Measurements from ENCODE around the gene LIN9. TPM values are rescaled to one million over a fixed set of nuclear protein-coding genes. Genes with fewer than 3 reads are reported as not detected.

LIN9 gene
- total and polyA plus RNA-seq, 10 of the 15 experiments (the other 5 are each of a cell fraction or from before 2014, with no cell fraction given): 5.9 to 13.5 (median 8.3) TPM

- TF ChIP-seq ATF3 (IDR thresholded peaks at IDR 0.05; ENCODE audit: borderline replicate concordance, extremely low read depth, low read depth, low read length) (no peak), CTCF (IDR thresholded peaks at IDR 0.05 in 2 of 3, conservative IDR thresholded peaks at IDR 0.05 in 1 of 3; ENCODE audit: control insufficient read depth in 2 of 3, extremely low read depth in 1 of 3, insufficient read depth in 1 of 3, low read depth in 3 of 3, low read length in 3 of 3) (no peak; a peak in 1 of 6 replicates), YY1 (IDR thresholded peaks at IDR 0.05; ENCODE audit: low read depth, low read length) (peak; percentile 93), RELA (IDR thresholded peaks at IDR 0.05; ENCODE audit: borderline replicate concordance, partially characterized antibody) (no peak), SIX5 (IDR thresholded peaks at IDR 0.05; ENCODE audit: low read depth, low read length, severe bottlenecking) (peak; percentile 33), BACH1 (IDR thresholded peaks at IDR 0.05; ENCODE audit: borderline replicate concordance) (peak; percentile 80; the same call in 1 of the 2 replicates), NR2C1 (IDR thresholded peaks at IDR 0.05) (peak; percentile 97), KAT2A (conservative IDR thresholded peaks at IDR 0.05; ENCODE audit: control insufficient read depth, low read depth, low read length) (no peak), MLLT1 (IDR thresholded peaks at IDR 0.05) (no peak), KLF5 (IDR thresholded peaks at IDR 0.05; ENCODE audit: partially characterized antibody) (peak; percentile 53), TCF7 (IDR thresholded peaks at IDR 0.05; ENCODE audit: borderline replicate concordance) (no peak), ZNF207 (IDR thresholded peaks at IDR 0.05; ENCODE audit: borderline replicate concordance) (peak; percentile 70; the same call in 1 of the 2 replicates), TAF1 (IDR thresholded peaks at IDR 0.05; ENCODE audit: borderline replicate concordance, low read depth, low read length) (peak; percentile 82), GABPA (IDR thresholded peaks at IDR 0.05; ENCODE audit: low read depth) (peak; percentile 91), BCL11A (IDR thresholded peaks at IDR 0.05; ENCODE audit: low read depth, low read length) (no peak), MXI1 (IDR thresholded peaks at IDR 0.05; ENCODE audit: low read depth, low read length) (no peak), SMARCA5 (IDR thresholded peaks at IDR 0.05) (peak; percentile 80; the same call in 1 of the 2 replicates), TCF3 (IDR thresholded peaks at IDR 0.05; ENCODE audit: borderline replicate concordance, insufficient read depth, low read depth, low read length) (peak; percentile 35; the same call in 1 of the 2 replicates), IKZF2 (IDR thresholded peaks at IDR 0.05) (peak in 1 of 2 experiments; percentile 36; a peak in 2 of 4 replicates), HDGF (IDR thresholded peaks at IDR 0.05) (peak; percentile 85), POU2F2 (IDR thresholded peaks at IDR 0.05; ENCODE audit: borderline replicate concordance, low read depth, low read length) (peak; percentile 64; the same call in 1 of the 3 replicates), HSF1 (IDR thresholded peaks at IDR 0.05; ENCODE audit: low read depth, low read length) (no peak), CREM (IDR thresholded peaks at IDR 0.05; ENCODE audit: low read depth) (peak; percentile 81)
These were observed 122.6 kb downstream of the LIN9 start, which contains the start of gene ACBD3 (continued) for GRCh38 chr1:226186124-226187018.

Data from GM12878 (cell line).